HCT116 (cell line): ENCODE results near the gene GPR63.

Experiments
- CEBPB ChIP-seq: IDR thresholded peaks from 2 replicates; pipeline ENCODE4 v1.6.1; 2012; ENCODE audit warnings: low read depth
- EGR1 ChIP-seq: IDR thresholded peaks from 2 replicates; pipeline ENCODE4 v1.6.1; 2012; ENCODE audit warnings: low read depth
- ELF1 ChIP-seq: IDR thresholded peaks from 2 replicates; pipeline ENCODE4 v1.6.1; 2012; ENCODE audit warnings: low read depth, borderline replicate concordance
- POLR2A ChIP-seq: IDR thresholded peaks from 2 replicates; pipeline ENCODE4 v1.7.0; 2011; ENCODE audit warnings: borderline replicate concordance; ENCODE audit not compliant: insufficient read depth, insufficient read length; ENCODE audit errors: extremely low read depth
- POLR2AphosphoS5 ChIP-seq: IDR thresholded peaks from 2 replicates; pipeline ENCODE4 v1.6.1; 2011; ENCODE audit warnings: mild to moderate bottlenecking, low read depth, low read length, moderate library complexity
- SIN3A ChIP-seq: IDR thresholded peaks from 2 replicates; pipeline ENCODE4 v1.6.1; 2012; ENCODE audit warnings: low read depth
- YY1 ChIP-seq: IDR thresholded peaks from 2 replicates; pipeline ENCODE4 v1.6.1; 2011; ENCODE audit warnings: low read length, low read depth, moderate library complexity, mild to moderate bottlenecking; ENCODE audit not compliant: insufficient replicate concordance; ENCODE audit errors: extremely low read depth
- TF ChIP-seq, protein P1 (sequence below), 3 experiments: fragments of 200-600 bp in 1 of 3; sonication (generic) in 1 of 3; IDR thresholded peaks in 2 of 3; conservative IDR thresholded peaks in 1 of 3; 2 replicates each; pipeline ENCODE4 v1.5.1; 2012 to 2017; ENCODE audit warnings: low read depth in 2 of 3, low read length in 2 of 3, antibody characterized with exemption in 1 of 3, borderline replicate concordance in 1 of 3, control low read depth in 1 of 3, mild to moderate bottlenecking in 1 of 3, mixed read lengths in 1 of 3, mixed run types in 1 of 3, moderate library complexity in 1 of 3; ENCODE audit not compliant: insufficient read depth in 1 of 3
- TF ChIP-seq, protein P2 (sequence below): IDR thresholded peaks from 2 replicates; pipeline ENCODE4 v1.6.1; 2012
- TF ChIP-seq, protein P3 (sequence below): IDR thresholded peaks from 2 replicates; pipeline ENCODE4 v1.6.1; 2012

DNA sequence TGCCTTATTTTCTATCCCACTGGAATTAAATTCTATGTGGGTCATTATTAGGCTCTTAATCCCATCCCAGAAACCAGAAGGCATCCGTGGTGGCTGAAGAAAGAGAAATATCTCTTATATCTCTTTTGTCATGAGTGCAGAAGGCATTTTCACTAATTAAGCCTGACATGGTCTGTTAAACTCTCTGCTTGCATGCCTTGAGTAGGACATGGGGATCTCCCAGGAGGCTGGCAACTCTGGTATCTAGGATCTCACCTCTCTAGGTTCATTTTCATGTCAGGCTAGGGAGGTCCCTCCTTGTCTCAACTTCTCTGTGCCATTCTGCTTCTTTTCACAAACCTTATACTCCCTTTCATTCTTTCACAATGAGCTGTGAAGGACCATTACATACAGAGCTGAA lies 25.3 kb upstream of the GPR63 start:
- TF ChIP-seq, protein P1, sequence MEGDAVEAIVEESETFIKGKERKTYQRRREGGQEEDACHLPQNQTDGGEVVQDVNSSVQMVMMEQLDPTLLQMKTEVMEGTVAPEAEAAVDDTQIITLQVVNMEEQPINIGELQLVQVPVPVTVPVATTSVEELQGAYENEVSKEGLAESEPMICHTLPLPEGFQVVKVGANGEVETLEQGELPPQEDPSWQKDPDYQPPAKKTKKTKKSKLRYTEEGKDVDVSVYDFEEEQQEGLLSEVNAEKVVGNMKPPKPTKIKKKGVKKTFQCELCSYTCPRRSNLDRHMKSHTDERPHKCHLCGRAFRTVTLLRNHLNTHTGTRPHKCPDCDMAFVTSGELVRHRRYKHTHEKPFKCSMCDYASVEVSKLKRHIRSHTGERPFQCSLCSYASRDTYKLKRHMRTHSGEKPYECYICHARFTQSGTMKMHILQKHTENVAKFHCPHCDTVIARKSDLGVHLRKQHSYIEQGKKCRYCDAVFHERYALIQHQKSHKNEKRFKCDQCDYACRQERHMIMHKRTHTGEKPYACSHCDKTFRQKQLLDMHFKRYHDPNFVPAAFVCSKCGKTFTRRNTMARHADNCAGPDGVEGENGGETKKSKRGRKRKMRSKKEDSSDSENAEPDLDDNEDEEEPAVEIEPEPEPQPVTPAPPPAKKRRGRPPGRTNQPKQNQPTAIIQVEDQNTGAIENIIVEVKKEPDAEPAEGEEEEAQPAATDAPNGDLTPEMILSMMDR (IDR thresholded peaks at IDR 0.05 in 2 of 3, conservative IDR thresholded peaks at IDR 0.05 in 1 of 3; ENCODE audit: borderline replicate concordance in 1 of 3, insufficient read depth in 1 of 3, low read depth in 2 of 3, low read length in 2 of 3) = no peak
- TF ChIP-seq CEBPB = no peak
- TF ChIP-seq SIN3A = no peak
- TF ChIP-seq YY1 = no peak
- no peak for TF ChIP-seq POLR2A
- no peak for TF ChIP-seq EGR1
- no peak for TF ChIP-seq ELF1
- TF ChIP-seq, protein P2, sequence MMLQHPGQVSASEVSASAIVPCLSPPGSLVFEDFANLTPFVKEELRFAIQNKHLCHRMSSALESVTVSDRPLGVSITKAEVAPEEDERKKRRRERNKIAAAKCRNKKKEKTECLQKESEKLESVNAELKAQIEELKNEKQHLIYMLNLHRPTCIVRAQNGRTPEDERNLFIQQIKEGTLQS = no peak
- TF ChIP-seq, protein P3, sequence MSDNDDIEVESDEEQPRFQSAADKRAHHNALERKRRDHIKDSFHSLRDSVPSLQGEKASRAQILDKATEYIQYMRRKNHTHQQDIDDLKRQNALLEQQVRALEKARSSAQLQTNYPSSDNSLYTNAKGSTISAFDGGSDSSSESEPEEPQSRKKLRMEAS = no peak
- TF ChIP-seq POLR2AphosphoS5 = no peak
